HCT116 (cell line): ENCODE results near the gene N4BP2.

Source experiments
- EGR1 ChIP-seq: IDR thresholded peaks from 2 replicates; pipeline ENCODE4 v1.6.1; 2012; ENCODE audit warnings: low read depth
- EZH2 ChIP-seq: fragments of 200-600 bp; sonication (generic); IDR thresholded peaks from 2 replicates; pipeline ENCODE4 v1.6.1; 2017; ENCODE audit warnings: antibody characterized with exemption, mixed run types
- POLR2AphosphoS5 ChIP-seq: IDR thresholded peaks from 2 replicates; pipeline ENCODE4 v1.6.1; 2011; ENCODE audit warnings: mild to moderate bottlenecking, low read depth, low read length, moderate library complexity
- YY1 ChIP-seq: IDR thresholded peaks from 2 replicates; pipeline ENCODE4 v1.6.1; 2011; ENCODE audit warnings: low read length, low read depth, moderate library complexity, mild to moderate bottlenecking; ENCODE audit not compliant: insufficient replicate concordance; ENCODE audit errors: extremely low read depth
- ZBTB33 ChIP-seq: IDR thresholded peaks from 2 replicates; pipeline ENCODE4 v1.6.1; 2011; ENCODE audit warnings: mild to moderate bottlenecking, low read length, moderate library complexity; ENCODE audit not compliant: insufficient replicate concordance; ENCODE audit errors: extremely low read depth
- TF ChIP-seq, protein P1 (sequence below), 3 experiments: fragments of 200-600 bp in 1 of 3; sonication (generic) in 1 of 3; IDR thresholded peaks in 2 of 3; conservative IDR thresholded peaks in 1 of 3; 2 replicates each; pipeline ENCODE4 v1.5.1; 2012 to 2017; ENCODE audit warnings: low read depth in 2 of 3, low read length in 2 of 3, antibody characterized with exemption in 1 of 3, borderline replicate concordance in 1 of 3, control low read depth in 1 of 3, mild to moderate bottlenecking in 1 of 3, mixed read lengths in 1 of 3, mixed run types in 1 of 3, moderate library complexity in 1 of 3; ENCODE audit not compliant: insufficient read depth in 1 of 3
- TF ChIP-seq, protein P2 (sequence below): IDR thresholded peaks from 2 replicates; pipeline ENCODE4 v1.6.1; 2012
- TF ChIP-seq, protein P3 (sequence below): IDR thresholded peaks from 2 replicates; pipeline ENCODE4 v1.6.1; 2012; ENCODE audit warnings: low read depth

- TF ChIP-seq, protein P1, sequence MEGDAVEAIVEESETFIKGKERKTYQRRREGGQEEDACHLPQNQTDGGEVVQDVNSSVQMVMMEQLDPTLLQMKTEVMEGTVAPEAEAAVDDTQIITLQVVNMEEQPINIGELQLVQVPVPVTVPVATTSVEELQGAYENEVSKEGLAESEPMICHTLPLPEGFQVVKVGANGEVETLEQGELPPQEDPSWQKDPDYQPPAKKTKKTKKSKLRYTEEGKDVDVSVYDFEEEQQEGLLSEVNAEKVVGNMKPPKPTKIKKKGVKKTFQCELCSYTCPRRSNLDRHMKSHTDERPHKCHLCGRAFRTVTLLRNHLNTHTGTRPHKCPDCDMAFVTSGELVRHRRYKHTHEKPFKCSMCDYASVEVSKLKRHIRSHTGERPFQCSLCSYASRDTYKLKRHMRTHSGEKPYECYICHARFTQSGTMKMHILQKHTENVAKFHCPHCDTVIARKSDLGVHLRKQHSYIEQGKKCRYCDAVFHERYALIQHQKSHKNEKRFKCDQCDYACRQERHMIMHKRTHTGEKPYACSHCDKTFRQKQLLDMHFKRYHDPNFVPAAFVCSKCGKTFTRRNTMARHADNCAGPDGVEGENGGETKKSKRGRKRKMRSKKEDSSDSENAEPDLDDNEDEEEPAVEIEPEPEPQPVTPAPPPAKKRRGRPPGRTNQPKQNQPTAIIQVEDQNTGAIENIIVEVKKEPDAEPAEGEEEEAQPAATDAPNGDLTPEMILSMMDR (IDR thresholded peaks at IDR 0.05 in 2 of 3, conservative IDR thresholded peaks at IDR 0.05 in 1 of 3; ENCODE audit: borderline replicate concordance in 1 of 3, insufficient read depth in 1 of 3, low read depth in 2 of 3, low read length in 2 of 3): no peak
- TF ChIP-seq EZH2 (no peak), POLR2AphosphoS5 (no peak), EGR1 (no peak), ZBTB33 (no peak), YY1 (no peak)
- TF ChIP-seq, protein P2, sequence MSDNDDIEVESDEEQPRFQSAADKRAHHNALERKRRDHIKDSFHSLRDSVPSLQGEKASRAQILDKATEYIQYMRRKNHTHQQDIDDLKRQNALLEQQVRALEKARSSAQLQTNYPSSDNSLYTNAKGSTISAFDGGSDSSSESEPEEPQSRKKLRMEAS: no peak
- TF ChIP-seq, protein P3, sequence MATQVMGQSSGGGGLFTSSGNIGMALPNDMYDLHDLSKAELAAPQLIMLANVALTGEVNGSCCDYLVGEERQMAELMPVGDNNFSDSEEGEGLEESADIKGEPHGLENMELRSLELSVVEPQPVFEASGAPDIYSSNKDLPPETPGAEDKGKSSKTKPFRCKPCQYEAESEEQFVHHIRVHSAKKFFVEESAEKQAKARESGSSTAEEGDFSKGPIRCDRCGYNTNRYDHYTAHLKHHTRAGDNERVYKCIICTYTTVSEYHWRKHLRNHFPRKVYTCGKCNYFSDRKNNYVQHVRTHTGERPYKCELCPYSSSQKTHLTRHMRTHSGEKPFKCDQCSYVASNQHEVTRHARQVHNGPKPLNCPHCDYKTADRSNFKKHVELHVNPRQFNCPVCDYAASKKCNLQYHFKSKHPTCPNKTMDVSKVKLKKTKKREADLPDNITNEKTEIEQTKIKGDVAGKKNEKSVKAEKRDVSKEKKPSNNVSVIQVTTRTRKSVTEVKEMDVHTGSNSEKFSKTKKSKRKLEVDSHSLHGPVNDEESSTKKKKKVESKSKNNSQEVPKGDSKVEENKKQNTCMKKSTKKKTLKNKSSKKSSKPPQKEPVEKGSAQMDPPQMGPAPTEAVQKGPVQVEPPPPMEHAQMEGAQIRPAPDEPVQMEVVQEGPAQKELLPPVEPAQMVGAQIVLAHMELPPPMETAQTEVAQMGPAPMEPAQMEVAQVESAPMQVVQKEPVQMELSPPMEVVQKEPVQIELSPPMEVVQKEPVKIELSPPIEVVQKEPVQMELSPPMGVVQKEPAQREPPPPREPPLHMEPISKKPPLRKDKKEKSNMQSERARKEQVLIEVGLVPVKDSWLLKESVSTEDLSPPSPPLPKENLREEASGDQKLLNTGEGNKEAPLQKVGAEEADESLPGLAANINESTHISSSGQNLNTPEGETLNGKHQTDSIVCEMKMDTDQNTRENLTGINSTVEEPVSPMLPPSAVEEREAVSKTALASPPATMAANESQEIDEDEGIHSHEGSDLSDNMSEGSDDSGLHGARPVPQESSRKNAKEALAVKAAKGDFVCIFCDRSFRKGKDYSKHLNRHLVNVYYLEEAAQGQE: no peak
Observed at GRCh38 chr4:40173470-40173875, 116.8 kb downstream of the N4BP2 start.
